ENCODE data around the gene SPN.
"Not testable (repeated sequence)": the region's sequence is repeated elsewhere in the genome, so short reads cannot be mapped to it uniquely, and the experiment has no call there.

Gene SPN

DNA sequence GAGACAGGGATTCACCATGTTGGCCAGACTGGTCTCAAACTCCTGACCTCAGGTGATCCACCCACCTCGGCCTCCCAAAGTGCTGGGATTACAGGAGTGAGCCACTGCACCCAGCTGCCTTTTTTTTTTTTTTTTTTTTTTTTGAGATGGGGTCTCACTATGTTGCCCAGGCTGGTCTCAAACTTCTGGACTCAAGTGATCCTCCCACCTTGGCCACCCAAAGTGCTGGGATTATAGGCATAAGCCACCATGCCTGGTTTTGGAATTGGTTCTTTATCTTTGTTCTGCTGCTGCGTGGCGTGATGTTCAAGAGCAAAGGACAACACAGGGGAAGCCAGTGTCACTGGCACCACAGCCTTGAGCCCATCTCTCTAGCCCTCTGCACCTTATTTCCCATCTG, 32.6 kb downstream of the SPN start:
- not testable (repeated sequence) for H3K4me1 ChIP-seq (ENCODE audit: control insufficient read depth, insufficient read depth, low read length, unreplicated experiment)

DNA sequence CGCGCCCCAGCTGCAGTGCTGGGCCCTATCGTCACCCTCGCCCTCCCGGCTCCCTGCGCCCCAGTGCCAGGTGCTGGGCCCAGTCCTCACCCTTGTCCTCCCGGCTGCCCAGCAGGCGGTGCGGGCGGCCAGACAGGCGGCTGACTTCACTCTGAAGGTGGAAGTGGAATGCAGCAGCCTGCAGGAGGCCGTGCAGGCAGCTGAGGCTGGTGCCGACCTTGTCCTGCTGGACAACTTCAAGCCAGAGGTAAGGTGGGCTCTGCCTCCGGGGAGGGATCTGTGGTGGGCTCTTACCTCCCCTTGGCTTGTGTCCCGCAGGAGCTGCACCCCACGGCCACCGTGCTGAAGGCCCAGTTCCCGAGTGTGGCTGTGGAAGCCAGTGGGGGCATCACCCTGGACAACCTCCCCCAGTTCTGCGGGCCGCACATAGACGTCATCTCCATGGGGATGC, 33.9 kb downstream of the SPN start:
- Histone ChIP-seq H3K27ac (ENCODE audit: low read depth, low read length) (no peak overlapping the region), H3K4me3 (ENCODE audit: low read depth, low read length) (no peak overlapping the region), H3K36me3 (ENCODE audit: insufficient read depth, low read length) (no peaks in the 10 kb centered on the region), H3K27me3 (ENCODE audit: insufficient read depth, low read length) (no peaks in the 10 kb centered on the region), H3K4me1 (ENCODE audit: control insufficient read depth, insufficient read depth, low read length, unreplicated experiment) (no peaks in the 10 kb centered on the region), H2AFZ (ENCODE audit: low read length, unreplicated experiment) (no peak overlapping the region), H3K79me2 (ENCODE audit: control insufficient read depth, insufficient read depth, low read length, unreplicated experiment) (no peaks in the 10 kb centered on the region)

More for the DNA sequence above, 32.6 kb downstream of the SPN start:
- H3K27ac ChIP-seq (ENCODE audit: low read depth, low read length); H3K27me3 ChIP-seq (ENCODE audit: insufficient read depth, low read length); H3K79me2 ChIP-seq (ENCODE audit: control insufficient read depth, insufficient read depth, low read length, unreplicated experiment); H3K4me3 ChIP-seq (ENCODE audit: low read depth, low read length); H3K36me3 ChIP-seq (ENCODE audit: insufficient read depth, low read length); H2AFZ ChIP-seq (ENCODE audit: low read length, unreplicated experiment): not testable (repeated sequence)

DNA sequence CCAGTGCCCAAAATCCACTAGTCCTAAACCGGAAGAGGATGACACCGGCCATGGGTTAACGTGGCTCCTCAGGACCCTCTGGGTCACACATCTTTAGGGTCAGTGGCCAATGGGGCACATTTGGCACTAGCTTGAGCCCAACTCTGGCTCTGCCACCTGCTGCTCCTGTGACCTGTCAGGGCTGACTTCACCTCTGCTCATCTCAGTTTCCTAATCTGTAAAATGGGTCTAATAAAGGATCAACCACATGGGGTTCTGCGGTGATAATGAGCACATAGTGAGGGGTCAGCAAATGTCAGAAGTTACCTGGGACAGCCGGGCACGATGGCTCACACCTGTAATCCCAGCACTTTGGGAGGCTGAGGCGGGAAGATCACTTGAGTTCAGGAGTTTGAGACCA, 34.3 kb downstream of the SPN start:
- no peaks in the 10 kb centered on the region for H3K27me3 ChIP-seq (ENCODE audit: insufficient read depth, low read length)
- no peaks in the 10 kb centered on the region for H3K79me2 ChIP-seq (ENCODE audit: control insufficient read depth, insufficient read depth, low read length, unreplicated experiment)
- no peaks in the 10 kb centered on the region for H3K4me1 ChIP-seq (ENCODE audit: control insufficient read depth, insufficient read depth, low read length, unreplicated experiment)
- H3K36me3 ChIP-seq (ENCODE audit: insufficient read depth, low read length), result no peaks in the 10 kb centered on the region
- no peak overlapping the region for H3K27ac ChIP-seq (ENCODE audit: low read depth, low read length)
- no peak overlapping the region for H3K4me3 ChIP-seq (ENCODE audit: low read depth, low read length)
- H2AFZ ChIP-seq (ENCODE audit: low read length, unreplicated experiment), result no peak overlapping the region

DNA sequence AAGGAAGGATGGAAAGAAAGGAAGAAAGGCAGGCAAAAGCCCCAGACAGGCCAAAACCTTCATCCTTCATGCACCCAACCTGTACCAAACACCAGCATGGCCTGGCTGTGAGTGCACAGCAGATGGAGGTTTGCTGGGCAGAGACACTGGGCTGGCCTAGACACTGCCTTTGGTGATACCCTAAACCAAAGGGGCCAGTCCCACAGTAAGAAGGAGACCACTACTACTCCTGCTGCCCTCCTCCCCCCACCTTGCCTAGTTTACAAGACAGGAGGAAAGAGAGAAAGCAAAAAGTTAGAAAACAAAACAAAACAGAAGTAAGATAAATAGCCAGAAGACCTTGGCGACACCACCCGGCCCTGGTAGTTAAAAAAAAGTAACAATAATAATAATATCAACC, 35.0 kb downstream of the SPN start:
- Histone ChIP-seq H3K4me1 (ENCODE audit: control insufficient read depth, insufficient read depth, low read length, unreplicated experiment) (no peaks in the 10 kb centered on the region), H3K79me2 (ENCODE audit: control insufficient read depth, insufficient read depth, low read length, unreplicated experiment) (no peaks in the 10 kb centered on the region), H2AFZ (ENCODE audit: low read length, unreplicated experiment) (no peak overlapping the region), H3K4me3 (ENCODE audit: low read depth, low read length) (no peak overlapping the region), H3K27me3 (ENCODE audit: insufficient read depth, low read length) (no peaks in the 10 kb centered on the region), H3K27ac (ENCODE audit: low read depth, low read length) (no peak overlapping the region), H3K36me3 (ENCODE audit: insufficient read depth, low read length) (no peaks in the 10 kb centered on the region)

DNA sequence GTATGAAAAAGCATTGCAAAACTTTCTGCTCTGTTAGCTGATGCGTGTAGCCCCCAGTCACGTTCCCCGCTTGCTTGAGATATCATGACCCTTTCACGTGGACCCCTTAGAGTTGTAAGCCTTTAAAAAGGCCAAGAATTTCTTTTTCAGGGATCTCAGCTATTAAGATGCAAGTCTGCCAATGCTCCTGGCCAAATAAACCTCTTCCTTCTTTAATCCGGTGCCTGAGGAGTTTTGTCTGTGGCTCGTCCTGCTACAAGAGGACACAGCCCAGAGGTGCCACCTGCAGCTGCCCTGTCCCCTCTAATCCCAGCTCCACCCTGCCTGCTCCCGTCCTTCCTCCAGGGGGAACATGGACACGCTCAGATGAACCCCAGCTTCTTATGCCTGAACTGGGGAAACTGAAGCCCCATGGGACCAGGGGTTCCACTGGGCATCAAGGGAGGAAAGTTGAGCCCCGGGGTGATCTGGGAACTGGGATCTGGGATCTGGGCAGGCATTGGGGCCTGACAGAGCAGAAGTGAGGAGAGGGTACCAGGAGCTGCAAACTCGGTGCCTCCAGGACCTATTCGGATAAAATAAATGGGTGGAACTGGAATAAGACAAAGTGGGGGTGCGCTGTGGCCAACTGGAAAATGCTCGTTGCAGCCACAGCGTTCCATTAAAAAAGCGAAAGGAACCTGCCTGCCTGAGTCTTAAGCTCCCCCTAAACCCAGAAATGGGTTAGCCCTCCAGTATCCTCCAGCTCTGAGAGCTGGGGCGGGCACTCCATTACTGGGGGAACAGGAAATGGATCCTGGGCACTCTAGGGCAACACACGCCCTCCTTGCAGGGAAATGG, 35.7 kb downstream of the SPN start:
- H3K79me2 ChIP-seq (ENCODE audit: control insufficient read depth, insufficient read depth, low read length, unreplicated experiment), result no peaks in the 10 kb centered on the region
- no peaks in the 10 kb centered on the region for H3K27me3 ChIP-seq (ENCODE audit: insufficient read depth, low read length)
- no peak overlapping the region for H3K27ac ChIP-seq (ENCODE audit: low read depth, low read length)
- no peaks in the 10 kb centered on the region for H3K4me1 ChIP-seq (ENCODE audit: control insufficient read depth, insufficient read depth, low read length, unreplicated experiment)
- no peak overlapping the region for H2AFZ ChIP-seq (ENCODE audit: low read length, unreplicated experiment)
- H3K36me3 ChIP-seq (ENCODE audit: insufficient read depth, low read length), result no peaks in the 10 kb centered on the region
- no peak overlapping the region for H3K4me3 ChIP-seq (ENCODE audit: low read depth, low read length)

DNA sequence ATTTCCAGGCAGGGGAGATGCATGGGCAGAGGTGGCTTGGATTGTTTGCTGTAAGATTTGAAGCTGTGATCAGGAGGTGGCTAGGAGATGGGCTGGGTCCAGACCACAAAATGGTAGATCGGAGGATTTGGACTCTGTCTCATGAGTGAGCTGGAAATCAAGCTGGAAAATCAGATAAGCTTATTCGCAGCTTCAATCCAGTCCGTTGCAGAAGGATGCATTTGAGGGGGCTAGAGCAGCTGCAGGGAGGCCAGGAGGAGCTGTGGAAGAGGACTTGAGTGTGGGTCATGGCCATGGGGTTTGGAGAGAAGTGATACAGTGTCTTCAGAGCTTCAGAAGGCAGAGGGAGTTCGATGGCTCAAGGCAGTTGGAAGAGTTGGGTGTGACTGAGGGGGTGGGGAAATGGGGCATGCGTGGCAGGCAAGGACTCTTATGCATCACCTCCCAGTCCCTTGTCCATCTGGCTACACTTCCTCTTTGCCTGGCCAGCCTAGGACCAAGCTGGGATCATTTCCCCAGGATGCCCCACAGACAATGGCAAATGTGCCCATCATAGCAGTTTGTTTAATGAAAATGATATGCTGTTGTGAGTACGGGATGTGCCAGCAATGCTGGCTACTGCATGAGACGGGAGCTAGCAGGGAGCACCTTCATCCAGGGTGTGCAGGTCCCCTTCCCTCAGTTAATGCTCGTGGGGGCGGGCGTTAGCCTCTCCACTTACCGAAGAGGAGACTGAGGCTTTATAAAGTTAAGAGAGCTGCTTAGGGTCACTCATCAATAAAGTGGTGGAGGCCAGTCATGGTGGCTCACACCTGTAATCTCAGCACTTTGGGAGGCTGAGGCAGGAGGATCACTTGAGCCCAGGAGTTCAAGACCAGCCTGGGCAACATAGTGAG, 36.5 kb downstream of the SPN start:
- no peaks in the 10 kb centered on the region for H3K79me2 ChIP-seq (ENCODE audit: control insufficient read depth, insufficient read depth, low read length, unreplicated experiment)
- no peak overlapping the region for H3K27ac ChIP-seq (ENCODE audit: low read depth, low read length)
- H3K36me3 ChIP-seq (ENCODE audit: insufficient read depth, low read length), result no peaks in the 10 kb centered on the region
- H3K4me3 ChIP-seq (ENCODE audit: low read depth, low read length), result no peak overlapping the region
- H2AFZ ChIP-seq (ENCODE audit: low read length, unreplicated experiment), result no peak overlapping the region
- H3K4me1 ChIP-seq (ENCODE audit: control insufficient read depth, insufficient read depth, low read length, unreplicated experiment), result no peaks in the 10 kb centered on the region
- no peaks in the 10 kb centered on the region for H3K27me3 ChIP-seq (ENCODE audit: insufficient read depth, low read length)

DNA sequence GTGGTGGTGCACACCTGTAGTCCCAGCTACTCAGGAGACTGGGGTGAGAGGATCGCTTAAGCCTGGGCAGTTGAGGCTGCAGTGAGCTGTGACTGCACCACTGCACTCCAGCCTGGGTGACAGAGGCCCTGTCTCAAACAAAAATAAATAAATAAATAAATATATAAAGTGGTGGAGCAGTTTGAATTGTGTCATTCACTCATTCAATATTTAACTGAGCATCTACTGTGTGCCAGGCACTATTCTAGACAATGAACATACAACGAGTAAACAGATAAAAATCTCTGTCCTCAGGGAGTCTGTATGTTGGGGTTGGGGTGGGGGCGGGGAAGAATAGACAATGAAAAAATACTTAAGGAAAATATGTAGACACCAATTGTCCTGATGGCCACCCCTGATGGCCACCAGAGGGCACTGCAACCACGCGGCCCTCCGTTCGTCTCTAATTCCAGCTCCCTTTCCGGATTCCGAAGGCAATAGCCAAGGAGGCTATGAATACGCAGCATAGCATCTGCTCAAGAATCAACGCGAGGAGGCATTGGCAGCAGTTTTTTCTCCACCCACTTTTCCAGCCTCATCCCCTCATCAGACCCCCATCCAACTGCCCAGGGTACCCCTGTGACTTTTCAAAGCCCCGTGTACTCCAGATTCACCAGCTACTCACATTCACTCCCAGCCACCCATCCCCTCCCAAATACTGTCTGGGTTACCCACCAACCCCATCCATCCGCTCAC, 37.4 kb downstream of the SPN start:
- H3K36me3 ChIP-seq (ENCODE audit: insufficient read depth, low read length), result no peaks in the 10 kb centered on the region
- H3K4me1 ChIP-seq (ENCODE audit: control insufficient read depth, insufficient read depth, low read length, unreplicated experiment), result no peaks in the 10 kb centered on the region
- H3K4me3 ChIP-seq (ENCODE audit: low read depth, low read length), result no peak overlapping the region
- no peak overlapping the region for H3K27ac ChIP-seq (ENCODE audit: low read depth, low read length)
- no peak overlapping the region for H2AFZ ChIP-seq (ENCODE audit: low read length, unreplicated experiment)
- H3K27me3 ChIP-seq (ENCODE audit: insufficient read depth, low read length), result no peaks in the 10 kb centered on the region
- no peaks in the 10 kb centered on the region for H3K79me2 ChIP-seq (ENCODE audit: control insufficient read depth, insufficient read depth, low read length, unreplicated experiment)

DNA sequence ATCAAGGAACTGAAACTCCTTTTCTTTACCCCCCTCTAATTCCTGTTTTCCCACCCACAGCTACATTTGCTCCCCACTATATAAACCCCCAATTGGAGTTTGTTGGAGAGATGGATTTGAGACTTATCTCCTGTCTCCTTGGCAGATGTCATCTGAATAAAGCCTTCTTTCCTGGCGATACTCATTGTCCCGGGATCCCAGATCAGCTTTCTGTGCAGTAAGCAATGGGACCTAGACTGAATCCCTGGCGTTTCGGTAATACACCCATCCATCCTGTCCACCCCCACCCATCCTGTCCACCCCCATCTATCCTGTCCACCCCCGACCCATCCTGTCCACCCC, 38.1 kb downstream of the SPN start:
- Histone ChIP-seq H3K36me3 (ENCODE audit: insufficient read depth, low read length) (no peaks in the 10 kb centered on the region), H3K27me3 (ENCODE audit: insufficient read depth, low read length) (no peaks in the 10 kb centered on the region), H3K4me3 (ENCODE audit: low read depth, low read length) (no peak overlapping the region), H2AFZ (ENCODE audit: low read length, unreplicated experiment) (no peak overlapping the region), H3K4me1 (ENCODE audit: control insufficient read depth, insufficient read depth, low read length, unreplicated experiment) (no peaks in the 10 kb centered on the region), H3K27ac (ENCODE audit: low read depth, low read length) (no peak overlapping the region), H3K79me2 (ENCODE audit: control insufficient read depth, insufficient read depth, low read length, unreplicated experiment) (no peaks in the 10 kb centered on the region)

DNA sequence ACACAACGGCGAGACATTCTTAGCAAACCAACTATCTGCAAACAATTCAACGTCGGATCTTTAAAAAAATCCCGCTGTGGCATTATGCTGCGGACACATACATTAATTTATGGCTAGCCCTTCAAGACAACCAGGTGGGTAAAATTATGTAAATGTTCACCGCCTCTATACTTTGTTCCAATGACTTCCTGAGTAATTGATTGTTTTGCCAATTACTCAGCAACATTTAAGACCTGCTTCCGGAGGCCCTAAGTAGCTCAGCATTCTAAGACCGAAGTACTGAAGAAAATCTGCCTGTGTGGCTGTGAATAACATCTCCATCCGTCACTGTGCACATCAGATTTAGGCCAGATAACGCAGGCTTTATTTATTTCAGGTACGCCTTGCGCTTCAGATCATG, 39.2 kb downstream of the SPN start:
- Histone ChIP-seq H3K27me3 (ENCODE audit: insufficient read depth, low read length) (no peaks in the 10 kb centered on the region), H2AFZ (ENCODE audit: low read length, unreplicated experiment) (no peak overlapping the region), H3K27ac (ENCODE audit: low read depth, low read length) (no peak overlapping the region), H3K79me2 (ENCODE audit: control insufficient read depth, insufficient read depth, low read length, unreplicated experiment) (no peaks in the 10 kb centered on the region), H3K4me3 (ENCODE audit: low read depth, low read length) (no peak overlapping the region), H3K4me1 (ENCODE audit: control insufficient read depth, insufficient read depth, low read length, unreplicated experiment) (no peaks in the 10 kb centered on the region), H3K36me3 (ENCODE audit: insufficient read depth, low read length) (no peaks in the 10 kb centered on the region)

DNA sequence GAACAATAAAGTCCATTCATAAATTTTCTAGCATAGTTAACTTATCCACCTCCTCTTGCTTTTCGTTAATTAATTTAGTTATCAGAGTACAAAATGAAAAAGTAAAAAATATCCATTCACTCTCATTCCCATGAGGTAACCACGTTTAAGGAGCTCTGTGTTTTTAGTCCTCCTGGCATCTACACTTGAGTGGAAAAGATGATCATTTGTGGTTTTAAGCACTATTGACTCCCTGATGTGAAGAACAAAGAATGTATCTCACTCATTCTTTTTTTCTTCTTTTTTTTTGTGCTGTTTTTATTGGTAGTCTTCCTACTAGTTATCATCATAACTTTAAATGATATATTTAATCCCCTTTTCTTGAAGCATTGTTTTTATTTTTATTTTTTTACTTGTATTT, 42.0 kb downstream of the SPN start:
- Histone ChIP-seq H3K36me3 (ENCODE audit: insufficient read depth, low read length) (no peaks in the 10 kb centered on the region), H3K4me1 (ENCODE audit: control insufficient read depth, insufficient read depth, low read length, unreplicated experiment) (peaks cover 9% of the 10 kb centered on the region), H2AFZ (ENCODE audit: low read length, unreplicated experiment) (no peak overlapping the region), H3K27me3 (ENCODE audit: insufficient read depth, low read length) (no peaks in the 10 kb centered on the region), H3K4me3 (ENCODE audit: low read depth, low read length) (no peak overlapping the region), H3K79me2 (ENCODE audit: control insufficient read depth, insufficient read depth, low read length, unreplicated experiment) (no peaks in the 10 kb centered on the region), H3K27ac (ENCODE audit: low read depth, low read length) (no peak overlapping the region)

Measured in ACC112 (cell line).